ENCODE results near the gene LHFPL2. TPM values are rescaled to one million over a fixed set of nuclear protein-coding genes. Genes with fewer than 3 reads are reported as not detected.

The LHFPL2 gene
- total and polyA plus RNA-seq, 7 donors: 1.1 to 6.4 (median 3.6) TPM

GRCh38 chr5:78644741-78645300, 3.8 kb downstream of the LHFPL2 start:
- Histone ChIP-seq H3K36me3 (ENCODE audit: insufficient read depth in 1 of 2, low read depth in 1 of 2) (no peaks in the 10 kb centered on the region), H3K4me1 (peaks cover 5% of the 10 kb centered on the region), H3K27me3 (ENCODE audit: insufficient read depth in 3 of 3, low read length in 2 of 3) (no peaks in the 10 kb centered on the region), H3K9me3 (no peaks in the 10 kb centered on the region), H3K4me3 (no peak overlapping the region), H3K27ac (no peak overlapping the region)
- DNase-seq (no peak), ATAC-seq (no peak)
- intact Hi-C loops (cut with DNase I): loop anchor here in 1 of 2 donors (5.0 kb wide), 2 partner anchors 108 to 178 kb away; no protein-coding TSS in a partner anchor
- 48 to 68% (median 59%) methylated on average over 2 of the region's 2 CpGs for WGBS, 3 donors
- TF ChIP-seq, protein P1, sequence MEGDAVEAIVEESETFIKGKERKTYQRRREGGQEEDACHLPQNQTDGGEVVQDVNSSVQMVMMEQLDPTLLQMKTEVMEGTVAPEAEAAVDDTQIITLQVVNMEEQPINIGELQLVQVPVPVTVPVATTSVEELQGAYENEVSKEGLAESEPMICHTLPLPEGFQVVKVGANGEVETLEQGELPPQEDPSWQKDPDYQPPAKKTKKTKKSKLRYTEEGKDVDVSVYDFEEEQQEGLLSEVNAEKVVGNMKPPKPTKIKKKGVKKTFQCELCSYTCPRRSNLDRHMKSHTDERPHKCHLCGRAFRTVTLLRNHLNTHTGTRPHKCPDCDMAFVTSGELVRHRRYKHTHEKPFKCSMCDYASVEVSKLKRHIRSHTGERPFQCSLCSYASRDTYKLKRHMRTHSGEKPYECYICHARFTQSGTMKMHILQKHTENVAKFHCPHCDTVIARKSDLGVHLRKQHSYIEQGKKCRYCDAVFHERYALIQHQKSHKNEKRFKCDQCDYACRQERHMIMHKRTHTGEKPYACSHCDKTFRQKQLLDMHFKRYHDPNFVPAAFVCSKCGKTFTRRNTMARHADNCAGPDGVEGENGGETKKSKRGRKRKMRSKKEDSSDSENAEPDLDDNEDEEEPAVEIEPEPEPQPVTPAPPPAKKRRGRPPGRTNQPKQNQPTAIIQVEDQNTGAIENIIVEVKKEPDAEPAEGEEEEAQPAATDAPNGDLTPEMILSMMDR (IDR thresholded peaks at IDR 0.05): no peak

DNA sequence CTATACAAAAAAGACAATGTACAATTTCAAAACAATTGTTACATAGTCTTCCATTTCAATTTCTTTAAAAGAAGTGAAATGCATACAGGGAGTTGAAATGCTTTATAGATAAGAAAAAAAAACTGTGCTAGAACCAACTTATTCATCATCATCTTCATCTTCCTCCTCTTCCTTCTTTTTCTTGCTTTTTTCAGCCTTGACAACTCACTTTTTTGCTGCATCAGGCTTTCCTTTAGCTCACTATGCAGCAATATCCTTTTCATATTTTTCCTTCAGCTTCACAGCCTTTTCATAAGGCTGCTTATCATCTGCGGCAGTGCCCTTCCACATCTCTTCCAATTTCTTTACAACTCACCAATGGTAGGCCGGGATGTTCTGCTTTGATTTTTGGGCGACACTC, 4.4 kb downstream of the LHFPL2 start:
- Histone ChIP-seq H3K27ac (no peak overlapping the region), H3K4me3 (no peak overlapping the region), H3K36me3 (ENCODE audit: insufficient read depth in 1 of 2, low read depth in 1 of 2) (no peaks in the 10 kb centered on the region), H3K27me3 (ENCODE audit: insufficient read depth in 3 of 3, low read length in 2 of 3) (no peaks in the 10 kb centered on the region), H3K4me1 (peaks cover 10% of the 10 kb centered on the region), H3K9me3 (no peaks in the 10 kb centered on the region)
- DNase-seq (no peak), ATAC-seq (no peak)
- TF ChIP-seq, protein P1 (IDR thresholded peaks at IDR 0.05): no peak
- 98 to 99% (median 98%) methylated on average over 3 of the region's 3 CpGs for WGBS, 3 donors
- intact Hi-C loops (cut with DNase I): no loop called here

- TF ChIP-seq, protein P1 (IDR thresholded peaks at IDR 0.05): no peak
- no peak for ATAC-seq
Measured at GRCh38 chr5:78642701-78643100, 5.9 kb downstream of the LHFPL2 start.

GRCh38 chr5:78640662-78641474, 7.7 kb downstream of the LHFPL2 start:
- intact Hi-C loops (cut with DNase I): no loop called here
- TF ChIP-seq, protein P1 (IDR thresholded peaks at IDR 0.05): no peak
- Histone ChIP-seq H3K27me3 (ENCODE audit: insufficient read depth in 3 of 3, low read length in 2 of 3) (no peaks in the 10 kb centered on the region), H3K36me3 (ENCODE audit: insufficient read depth in 1 of 2, low read depth in 1 of 2) (no peaks in the 10 kb centered on the region), H3K4me3 (no peak overlapping the region), H3K27ac (no peak overlapping the region), H3K4me1 (peaks cover 9% of the 10 kb centered on the region), H3K9me3 (no peaks in the 10 kb centered on the region)
- no peak for ATAC-seq
- 73 to 75% (median 74%) methylated on average over 3 of the region's 3 CpGs for WGBS, 3 donors
- no peak for DNase-seq

More at GRCh38 chr5:78642701-78643100, 5.9 kb downstream of the LHFPL2 start:
- no peak for DNase-seq
- H3K9me3 ChIP-seq: no peaks in the 10 kb centered on the region
- H3K27me3 ChIP-seq (ENCODE audit: insufficient read depth in 3 of 3, low read length in 2 of 3): no peaks in the 10 kb centered on the region
- no peak overlapping the region for H3K27ac ChIP-seq
- no peaks in the 10 kb centered on the region for H3K36me3 ChIP-seq (ENCODE audit: insufficient read depth in 1 of 2, low read depth in 1 of 2)
- H3K4me3 ChIP-seq: no peak overlapping the region
- 89 to 93% (median 90%) methylated on average over 1 of the region's 1 CpG for WGBS, 3 donors
- peaks cover 14% of the 10 kb centered on the region for H3K4me1 ChIP-seq
- intact Hi-C loops (cut with DNase I): no loop called here
